ENCODE data around the gene SLC35F1.

The SLC35F1 gene

DNA sequence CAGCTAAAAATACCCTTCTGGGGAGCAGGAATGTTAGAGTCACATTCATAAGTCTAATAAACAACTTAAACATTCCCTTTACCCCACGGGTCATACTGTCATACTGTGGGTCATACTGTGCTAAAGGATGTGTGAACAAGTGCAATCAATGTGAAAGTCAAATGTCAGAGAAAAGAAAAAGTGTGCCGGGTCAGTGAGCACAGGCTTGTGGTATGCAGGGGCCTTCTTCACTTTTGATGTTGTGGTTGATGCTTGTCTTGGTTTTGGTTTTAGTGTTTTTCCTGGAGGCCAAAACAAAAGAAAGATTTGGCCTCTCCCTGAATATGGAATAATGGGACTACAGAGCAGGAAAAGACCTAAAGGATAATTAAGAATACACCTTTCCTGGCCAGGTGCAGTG, 373.1 kb downstream of the SLC35F1 start:
- DNase-seq (ENCODE audit: low spot score), result no peak

DNA sequence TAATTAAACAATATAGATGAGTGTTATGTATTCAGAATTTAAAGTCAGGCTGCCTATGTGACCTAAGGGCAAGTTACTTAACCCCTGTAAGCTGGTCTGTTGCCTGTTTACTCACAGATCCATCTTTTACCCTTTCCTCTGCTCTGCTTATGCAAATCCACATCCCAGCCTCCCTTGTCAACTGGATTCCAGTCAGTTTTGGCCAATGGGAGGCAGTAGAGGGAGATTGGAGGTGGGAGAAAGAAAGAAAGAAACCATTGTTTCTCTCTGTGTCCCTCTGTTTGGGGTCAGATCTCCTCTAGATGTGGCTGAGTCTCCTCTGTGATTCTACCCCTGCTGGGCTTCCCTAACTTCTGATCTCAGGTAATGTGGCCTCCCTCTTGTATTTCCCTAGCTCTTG, 374.2 kb downstream of the SLC35F1 start:
- no peak for DNase-seq (ENCODE audit: low spot score)

DNA sequence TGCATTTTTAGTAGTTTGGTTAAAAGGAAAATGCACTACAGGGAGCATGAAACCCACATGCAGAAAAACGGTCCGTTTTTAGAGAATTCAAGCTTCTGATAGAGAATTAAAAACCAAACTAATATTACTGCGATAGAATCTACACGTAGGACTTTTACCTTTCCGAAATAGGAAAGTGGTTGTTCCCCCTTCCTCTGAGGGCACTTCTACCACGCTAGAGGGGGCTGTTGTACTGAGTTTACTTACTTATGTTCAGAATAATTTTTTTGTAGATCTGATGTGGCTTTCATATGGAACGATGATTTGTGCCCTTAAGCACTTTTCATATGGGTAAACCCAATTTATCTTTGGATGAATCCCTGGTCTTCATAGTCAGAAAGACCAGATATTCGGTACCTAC, 376.7 kb downstream of the SLC35F1 start:
- DNase-seq (ENCODE audit: low spot score), result peak; percentile 77

DNA sequence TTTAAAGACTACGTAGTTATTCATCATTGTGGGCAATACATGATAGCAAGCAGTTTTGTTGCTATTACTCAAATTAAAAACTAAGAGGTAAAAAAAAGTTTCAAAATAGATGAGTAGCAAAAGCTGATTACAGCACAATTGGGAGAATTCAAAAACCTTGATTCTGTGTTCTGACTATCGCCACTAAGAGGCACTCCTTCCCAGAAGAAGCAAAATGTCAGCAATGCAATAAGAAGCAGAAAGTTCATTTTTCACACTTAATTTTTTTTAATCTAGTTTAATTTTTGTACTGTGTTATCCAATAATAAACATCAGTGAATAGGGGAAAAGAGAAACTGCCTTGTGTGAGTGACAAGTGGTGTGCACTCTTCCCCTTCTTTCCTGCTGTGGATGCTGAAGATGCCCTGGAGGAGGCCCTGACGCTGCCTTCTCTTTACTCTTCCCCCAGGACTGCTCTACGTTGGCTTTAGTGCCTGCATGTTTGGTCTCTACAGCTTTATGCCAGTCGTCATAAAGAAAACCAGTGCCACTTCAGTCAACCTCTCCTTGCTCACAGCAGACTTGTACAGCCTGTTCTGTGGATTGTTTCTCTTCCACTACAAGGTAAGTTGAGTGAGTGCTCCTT, 377.8 kb downstream of the SLC35F1 start:
- peak; percentile 6 for DNase-seq (ENCODE audit: low spot score)

DNA sequence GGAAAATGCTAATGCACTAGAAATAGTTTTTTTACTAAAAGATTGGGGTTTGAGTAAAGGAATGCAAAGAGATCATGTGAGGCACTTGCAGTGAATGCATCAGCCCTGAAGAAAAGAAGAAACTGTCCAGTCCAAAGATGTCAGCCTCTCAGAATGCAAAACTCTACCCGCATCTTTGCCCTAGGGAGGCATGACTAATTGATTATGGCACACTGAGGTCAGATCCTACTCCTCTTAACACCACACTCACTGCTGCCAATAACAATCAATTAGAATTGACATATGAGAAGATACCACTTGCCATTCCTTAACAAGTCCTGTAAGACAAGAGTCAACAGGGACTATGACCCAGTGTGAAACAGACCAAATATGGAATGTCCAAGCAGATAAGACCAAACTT, 378.7 kb downstream of the SLC35F1 start:
- DNase-seq (ENCODE audit: low spot score), result no peak

DNA sequence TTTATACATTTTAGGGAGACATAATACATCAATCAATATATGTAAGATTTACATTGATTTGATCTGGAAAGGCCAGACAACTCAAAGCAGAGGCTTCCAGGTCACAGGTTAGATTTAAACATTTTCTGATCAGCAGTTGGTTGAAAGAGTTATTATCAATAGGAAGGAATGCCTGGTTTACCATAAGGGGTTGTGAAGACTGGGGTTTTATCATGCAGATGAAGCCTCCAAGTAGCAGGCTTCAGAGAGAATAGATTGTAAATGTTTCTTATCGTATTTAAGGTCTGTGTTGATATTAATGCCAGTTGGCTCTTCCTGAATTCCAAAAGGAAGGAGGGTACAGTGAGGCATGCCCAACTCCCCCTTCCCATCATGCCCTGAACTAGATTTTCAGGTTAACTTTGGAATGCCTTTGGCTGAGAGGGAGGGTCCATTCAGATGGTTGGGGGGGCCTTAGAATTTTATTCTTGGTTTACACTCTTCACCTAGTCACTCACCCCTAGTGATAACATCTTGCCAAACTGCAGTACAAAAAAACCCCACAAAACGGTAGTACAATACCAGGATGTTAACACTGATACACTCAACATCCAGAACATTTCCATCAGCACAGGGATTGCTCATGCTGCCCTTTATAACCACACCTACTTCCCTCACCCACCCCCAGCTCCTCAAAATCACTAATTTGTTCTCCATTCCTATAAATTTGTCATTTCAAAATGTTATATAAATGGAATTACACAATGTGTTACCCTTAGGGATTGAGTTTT, 381.5 kb downstream of the SLC35F1 start:
- peak; percentile 7 for DNase-seq (ENCODE audit: low spot score)

DNA sequence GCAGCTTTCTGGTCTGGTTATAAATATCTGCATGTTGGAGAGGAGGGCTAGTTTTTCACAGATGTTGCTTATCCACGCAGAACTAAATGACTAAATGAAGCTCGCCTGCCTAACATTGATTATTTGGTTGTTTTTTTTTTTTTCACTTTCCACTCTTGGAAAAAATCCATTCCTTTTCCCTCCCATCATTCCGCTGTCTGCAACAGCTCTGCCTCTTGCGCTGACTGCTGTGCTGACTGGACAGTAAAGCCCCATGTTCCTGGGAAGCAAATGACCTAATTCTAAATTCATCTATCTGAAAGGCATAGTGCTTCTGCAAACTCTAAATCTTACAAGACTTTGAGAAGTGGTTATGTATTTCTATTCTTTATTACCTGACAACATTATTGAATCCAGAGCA, 385.5 kb downstream of the SLC35F1 start:
- DNase-seq (ENCODE audit: low spot score), result no peak

DNA sequence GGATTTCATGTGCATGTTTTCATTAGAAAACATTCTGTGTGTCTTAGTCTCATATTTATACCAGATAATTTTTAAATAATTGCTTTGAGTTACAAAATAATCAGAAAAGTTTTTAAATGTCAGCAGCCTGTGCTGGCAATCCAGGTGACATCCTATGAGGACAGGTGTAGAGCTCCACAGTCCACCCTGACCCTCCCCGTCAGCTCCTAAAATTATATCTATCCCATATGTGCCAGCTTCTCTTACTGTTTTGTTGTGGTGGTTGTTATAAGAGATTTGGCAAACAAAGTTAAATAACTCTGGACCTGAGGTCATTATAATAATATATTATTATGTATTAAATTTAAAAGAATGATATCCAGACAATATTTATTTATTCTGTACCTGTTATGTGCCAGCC, 387.8 kb downstream of the SLC35F1 start:
- no peak for DNase-seq (ENCODE audit: low spot score)

DNA sequence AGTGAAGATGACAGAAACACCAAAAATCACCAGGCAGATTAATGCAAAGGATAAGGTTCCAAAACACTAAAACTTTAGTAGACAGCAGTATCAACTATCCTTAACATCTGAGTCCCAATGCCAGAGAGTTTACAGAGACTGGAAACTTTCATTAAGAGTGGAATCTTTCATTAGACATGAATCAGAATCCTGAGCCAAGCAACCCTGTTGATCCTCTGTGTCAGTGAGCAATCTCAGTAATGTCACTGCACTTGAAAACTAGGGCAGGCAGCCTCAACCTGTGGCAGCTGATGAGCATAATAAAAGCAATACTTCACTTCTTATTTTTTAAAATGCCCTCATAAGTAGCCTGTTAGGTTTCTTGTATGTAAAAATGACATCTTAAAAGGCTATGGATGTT, 388.3 kb downstream of the SLC35F1 start:
- DNase-seq (ENCODE audit: low spot score), result no peak

DNA sequence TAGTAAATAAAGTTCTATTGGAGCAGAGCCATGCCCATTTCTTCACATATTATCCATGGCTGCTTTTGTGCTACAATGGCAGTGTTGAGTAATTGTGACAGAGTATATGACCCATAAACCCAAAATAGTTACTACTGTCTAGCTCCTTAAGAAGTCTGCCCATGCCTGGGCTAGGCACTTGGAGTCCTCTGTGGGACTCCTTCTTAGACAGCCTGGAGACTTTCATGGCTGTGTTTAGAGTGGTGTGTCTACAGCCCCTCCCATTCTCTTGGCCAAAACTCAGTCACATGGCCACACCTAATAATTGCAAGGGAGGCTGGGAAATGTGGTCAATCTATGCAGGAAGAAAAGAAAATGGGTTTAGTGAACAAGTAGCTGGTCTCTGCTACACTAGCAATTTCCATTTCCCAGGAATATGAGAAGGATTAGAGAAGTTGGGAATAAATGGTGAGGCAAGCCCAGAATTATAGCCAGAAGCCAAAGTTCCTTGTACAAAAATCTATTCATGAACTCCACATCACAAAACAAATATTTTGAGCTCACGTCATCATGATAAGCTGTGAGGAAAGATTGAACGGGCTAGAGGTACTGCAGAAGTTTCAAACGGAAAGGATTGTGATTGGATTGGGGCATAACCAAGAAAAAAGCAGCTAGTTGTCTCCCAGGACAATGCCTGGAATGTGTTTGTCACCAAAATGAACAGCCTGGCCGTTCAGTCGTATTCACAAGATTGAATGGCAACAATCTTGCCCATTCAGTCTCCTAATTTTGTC, 389.3 kb downstream of the SLC35F1 start:
- no peak for DNase-seq (ENCODE audit: low spot score)

DNA sequence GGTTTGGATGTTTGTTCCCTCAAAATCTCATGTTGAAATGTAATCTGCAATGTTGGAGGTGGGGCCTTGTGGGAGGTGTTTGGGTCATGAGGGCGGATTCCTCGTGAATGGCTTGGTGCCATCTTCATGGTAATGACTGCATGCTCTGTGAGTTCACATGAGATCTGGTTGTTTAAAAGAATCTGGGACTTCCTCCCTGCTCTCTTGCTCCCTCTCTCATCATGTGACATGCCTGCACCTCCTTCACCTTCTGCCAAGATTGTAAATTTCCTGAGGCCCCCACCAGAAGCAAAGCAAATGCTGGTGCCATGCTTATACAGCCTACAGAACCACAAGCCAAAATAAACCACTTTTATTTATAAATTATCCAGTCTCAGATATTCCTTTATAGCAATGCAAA, 390.8 kb downstream of the SLC35F1 start:
- no peak for DNase-seq (ENCODE audit: low spot score)

DNA sequence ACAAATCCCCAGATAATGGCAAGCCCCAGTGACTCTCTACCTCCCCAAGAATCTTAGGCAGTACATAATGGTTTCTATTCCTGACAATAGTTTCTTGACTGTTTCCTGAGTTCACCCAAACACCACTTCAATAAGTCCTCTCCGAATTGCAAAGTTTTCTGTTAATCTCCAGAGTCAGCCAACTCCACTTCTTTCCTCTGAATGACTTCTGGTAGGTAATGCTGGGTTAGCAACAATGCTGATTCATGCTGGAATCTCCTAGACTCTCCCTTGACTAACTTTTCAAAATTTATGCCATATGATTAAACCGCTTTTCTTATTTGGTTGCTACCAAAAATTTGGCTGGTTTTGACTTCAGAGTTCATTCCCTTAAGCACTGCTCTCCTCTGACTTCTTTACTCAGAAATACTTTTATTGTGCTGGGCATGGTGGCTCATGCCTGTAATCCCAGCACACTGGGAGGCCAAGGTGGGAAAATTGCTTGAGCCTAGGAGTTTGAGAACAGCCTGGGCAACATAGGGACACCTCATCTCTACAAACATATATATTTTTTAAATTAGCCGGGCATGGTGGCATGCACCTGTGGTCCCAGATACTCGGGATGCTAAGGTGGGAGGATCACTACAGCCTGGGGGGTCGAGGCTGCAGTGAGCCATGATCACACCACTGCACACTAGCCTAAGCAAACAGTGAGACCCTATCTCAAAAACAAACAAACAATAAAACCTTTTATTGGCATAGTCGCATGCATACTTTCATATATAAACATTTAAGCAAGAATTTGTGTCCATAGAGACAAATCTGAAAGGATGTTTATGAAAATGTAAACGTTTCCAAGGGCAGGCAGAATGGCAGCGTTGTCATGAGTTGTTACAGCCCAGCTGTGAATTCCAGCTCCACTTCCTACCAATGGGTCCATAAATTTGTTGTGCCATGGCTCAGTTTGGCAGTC, 391.7 kb downstream of the SLC35F1 start:
- DNase-seq (ENCODE audit: low spot score), result no peak

DNA sequence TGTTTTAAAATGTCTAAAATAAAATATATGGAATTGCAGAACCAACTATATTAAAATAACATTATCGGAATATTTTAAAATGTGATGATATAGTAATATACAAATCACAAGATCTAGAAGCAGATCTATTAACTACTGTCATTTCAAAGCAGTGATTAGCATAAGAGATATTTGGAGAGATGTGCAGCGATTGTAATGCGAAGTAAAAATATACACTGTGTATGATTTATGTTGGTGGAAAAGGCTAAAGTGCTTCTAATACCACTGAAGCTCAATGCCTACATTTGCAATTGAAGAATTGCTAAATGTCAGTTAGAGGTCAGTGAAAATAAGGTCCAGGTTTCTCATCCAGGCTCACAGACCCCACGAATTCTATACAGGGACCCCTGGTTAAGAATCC, 392.4 kb downstream of the SLC35F1 start:
- no peak for DNase-seq (ENCODE audit: low spot score)

DNA sequence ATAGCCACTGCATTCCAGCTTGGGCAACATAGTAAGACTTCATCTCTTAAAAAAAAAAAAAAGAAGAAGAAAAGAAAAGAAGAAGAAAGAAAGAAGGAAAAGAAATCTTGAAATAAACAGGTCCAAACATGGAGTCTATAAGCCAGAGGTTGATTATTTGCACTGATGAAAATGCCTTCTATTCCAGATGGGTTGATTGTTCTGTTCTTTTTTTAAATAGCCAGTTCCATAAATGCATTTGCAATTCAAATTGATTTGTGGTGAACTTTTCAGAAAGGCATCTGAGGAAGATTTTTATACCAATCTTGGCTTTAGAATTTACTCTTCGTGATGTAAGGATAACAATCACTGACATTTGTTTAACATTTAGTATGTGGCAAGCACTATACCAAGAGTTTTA, 397.3 kb downstream of the SLC35F1 start:
- DNase-seq (ENCODE audit: low spot score), result no peak

DNA sequence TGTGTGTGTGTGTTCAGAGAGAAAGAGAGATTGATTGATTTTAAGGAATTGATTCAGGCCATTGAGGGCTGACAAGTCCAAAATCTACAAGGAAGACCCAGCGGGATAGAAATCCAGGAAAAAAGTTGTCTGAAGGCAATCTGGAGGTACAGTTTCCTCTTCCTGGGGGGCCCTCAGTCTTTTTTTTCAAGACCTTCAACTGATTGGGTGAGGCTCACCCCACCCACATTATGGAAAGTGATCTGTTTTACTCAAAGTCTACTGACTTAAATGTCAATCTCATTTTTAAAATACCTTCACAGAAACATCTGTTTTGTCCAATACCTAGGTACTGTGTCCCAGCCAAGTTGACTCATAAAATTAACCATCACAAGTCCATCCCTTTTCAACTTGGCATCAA, 398.0 kb downstream of the SLC35F1 start:
- DNase-seq (ENCODE audit: low spot score), result no peak

DNA sequence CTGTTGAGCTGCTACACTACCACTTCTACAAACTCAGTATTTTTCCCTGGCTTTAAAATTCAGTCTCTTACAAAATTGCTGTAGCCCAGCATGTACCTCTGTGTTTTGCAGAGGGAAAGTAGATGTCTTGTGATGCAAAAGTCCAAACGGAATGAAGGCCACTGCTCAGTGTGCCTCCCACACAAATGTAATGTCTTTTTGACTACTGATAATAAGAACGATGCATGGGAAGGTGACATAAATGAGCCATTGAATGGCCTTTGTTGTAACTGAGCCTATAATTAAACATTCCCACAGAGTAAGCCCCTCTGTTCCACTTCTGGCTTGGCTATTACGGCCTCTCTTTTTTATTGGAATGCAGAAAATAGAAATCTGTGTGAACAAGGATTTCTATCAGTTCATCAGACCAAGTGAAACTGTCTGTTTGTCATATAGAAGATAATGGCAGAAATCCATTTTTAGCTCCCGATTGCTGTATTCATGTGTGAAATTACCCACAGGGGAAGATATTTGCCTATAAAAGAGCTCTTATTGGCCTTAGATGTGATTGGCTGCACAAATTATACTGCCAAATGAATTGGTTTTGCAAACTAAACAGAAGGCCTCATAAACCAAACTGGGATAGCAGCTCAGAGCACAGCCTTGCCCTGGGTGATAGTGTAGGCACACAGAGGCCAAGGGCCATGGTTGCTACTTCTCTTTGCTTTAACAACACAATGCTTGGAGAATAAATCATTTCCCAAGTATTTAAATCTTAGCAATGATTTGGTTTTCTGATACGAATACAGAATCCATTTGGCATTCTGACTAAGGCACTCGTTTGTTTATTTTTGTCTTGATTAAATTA, 399.6 kb downstream of the SLC35F1 start:
- no peak for DNase-seq (ENCODE audit: low spot score)

DNA sequence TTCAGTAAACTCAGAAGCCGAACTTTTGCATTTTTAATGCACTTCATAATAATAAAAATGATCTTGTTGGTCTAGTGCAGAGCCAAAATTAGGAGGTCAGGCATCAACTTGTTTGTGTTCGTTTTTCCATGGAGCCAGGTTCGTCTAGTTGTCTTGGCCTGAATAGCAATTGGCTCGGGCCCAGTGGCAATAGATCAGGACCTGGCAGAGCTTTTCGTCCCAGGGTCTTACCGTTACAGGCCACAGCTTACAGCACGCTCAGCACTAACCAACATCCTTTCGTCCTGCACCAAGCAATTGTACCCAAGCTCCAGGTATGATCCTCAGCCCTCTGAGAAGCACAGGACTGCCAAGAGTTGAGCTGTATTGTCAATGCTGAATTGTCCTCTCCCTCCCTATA, 400.5 kb downstream of the SLC35F1 start:
- DNase-seq (ENCODE audit: low spot score), result no peak

DNA sequence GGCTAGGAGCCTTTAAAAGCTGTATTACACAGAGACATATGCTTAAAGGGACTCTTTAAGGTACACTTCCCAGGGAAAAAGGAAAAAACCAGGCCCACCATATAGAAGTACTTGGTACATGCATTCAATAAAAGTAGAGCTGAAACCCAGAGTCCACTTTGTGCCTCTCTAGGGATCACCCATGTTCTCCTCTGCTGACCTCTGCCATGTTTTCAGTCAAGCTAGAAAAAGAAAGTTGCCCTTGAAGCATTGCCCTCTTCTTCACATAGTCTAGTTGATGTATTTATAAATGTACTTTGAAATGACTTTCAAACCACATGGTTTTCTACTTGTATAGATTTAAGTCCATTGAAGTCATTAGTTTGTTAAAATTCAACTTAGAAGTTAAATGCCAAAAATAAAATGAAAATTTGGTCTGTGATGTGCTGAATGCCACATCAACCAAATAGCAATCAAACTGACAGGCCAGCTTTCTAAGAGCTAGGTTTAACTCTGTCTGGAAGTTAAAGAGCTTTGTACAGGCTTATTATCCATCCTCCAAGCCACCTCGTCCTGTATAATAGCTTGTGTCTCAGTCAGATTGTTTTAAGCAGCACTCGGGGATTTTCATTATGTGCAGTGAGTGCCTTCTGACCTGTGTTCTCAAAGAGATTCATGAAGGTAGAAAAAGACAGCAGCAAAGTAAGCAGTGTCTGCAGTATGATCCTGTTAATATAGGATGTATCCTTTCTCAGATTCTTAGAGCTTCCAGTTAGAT, 402.5 kb downstream of the SLC35F1 start:
- DNase-seq (ENCODE audit: low spot score), result no peak

DNA sequence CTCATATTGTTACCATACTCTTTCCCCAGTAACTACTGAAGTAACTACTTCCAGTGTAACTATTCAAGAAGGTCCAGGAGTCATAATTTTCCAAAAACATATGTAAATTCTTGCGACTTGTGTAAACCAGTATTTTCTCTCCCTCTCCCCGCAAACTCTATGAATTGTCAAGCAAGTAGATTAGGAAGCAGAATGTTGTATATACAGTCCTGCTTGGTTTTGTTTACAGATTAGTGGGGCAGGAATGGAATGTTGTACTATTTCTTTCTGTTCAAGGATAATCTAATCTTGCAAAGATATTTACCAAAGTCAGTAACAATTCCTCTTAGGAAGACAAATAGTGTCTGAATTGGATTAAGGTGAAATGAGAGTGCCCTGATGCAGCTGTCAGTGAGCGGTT, 406.1 kb downstream of the SLC35F1 start:
- DNase-seq (ENCODE audit: low spot score), result no peak

DNA sequence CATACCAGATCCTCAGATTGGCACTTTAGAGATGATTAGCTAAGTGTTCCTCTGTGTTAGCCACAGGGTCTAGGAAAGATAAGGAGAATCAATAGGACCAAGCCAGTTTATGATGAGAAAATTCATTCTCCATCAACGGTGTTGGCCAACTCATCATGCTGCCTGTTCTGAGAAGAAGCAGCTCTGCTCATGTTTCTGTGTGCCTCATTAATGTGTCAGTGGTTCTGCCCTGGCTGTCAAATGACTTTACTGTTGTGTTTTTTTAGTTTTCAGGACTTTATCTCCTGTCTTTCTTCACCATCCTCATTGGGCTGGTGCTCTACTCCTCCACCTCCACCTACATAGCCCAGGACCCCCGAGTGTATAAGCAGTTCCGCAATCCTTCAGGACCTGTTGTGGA, 406.7 kb downstream of the SLC35F1 start:
- no peak for DNase-seq (ENCODE audit: low spot score)

Data from RKO (cell line).